22Rv1 (cell line): ENCODE results near the gene KLF6.

ENCODE experiments used
- ZFX ChIP-seq: fragments of 450-650 bp; IDR thresholded peaks from 2 replicates; pipeline ENCODE4 v1.6.1; 2017; ENCODE audit warnings: antibody characterized with exemption, borderline replicate concordance
- TF ChIP-seq, protein P1 (sequence below): fragments of 450-650 bp; IDR thresholded peaks from 2 replicates; pipeline ENCODE4 v1.5.1; 2017; ENCODE audit warnings: mild to moderate bottlenecking

DNA sequence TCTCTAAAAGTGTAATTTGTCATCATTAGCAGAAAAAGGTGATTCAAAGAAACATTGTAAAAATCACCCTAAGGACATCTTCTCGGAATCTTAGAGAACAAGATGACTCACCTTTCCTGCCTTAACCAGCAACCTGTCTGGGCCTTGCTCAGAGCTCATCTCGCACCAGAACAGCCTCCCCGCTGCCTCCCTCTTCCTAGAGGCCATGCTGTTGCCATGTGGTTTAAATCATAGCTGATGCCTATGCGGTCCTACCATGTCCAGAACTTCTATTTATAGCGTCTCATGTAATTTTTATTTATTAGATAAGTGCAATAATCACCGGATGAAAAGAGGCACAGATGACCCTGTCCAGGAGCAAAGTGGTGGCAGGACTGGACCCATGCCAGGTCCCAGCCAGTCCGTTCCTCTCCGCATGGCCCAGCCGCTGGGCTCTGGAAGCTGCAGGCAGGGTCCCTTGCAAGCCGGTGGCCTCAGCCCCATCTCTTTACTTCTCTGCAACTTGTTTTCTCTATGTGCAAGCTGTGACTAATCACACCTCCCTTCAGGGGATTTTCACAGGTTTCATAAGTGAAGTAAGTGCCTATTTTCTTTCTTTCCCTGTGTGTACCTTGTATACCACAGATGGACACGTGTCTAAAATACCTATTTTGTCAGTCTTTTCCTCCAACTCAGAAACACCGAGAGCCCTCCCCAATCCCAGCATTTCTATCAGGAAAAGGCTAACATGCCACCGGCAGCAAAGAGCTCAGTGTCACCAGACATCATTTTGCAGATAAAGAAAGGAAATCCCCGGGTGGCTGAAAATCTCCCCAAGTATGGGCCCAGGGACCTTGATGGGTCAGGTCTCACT is 27.1 kb downstream of the KLF6 start:
- TF ChIP-seq, protein P1, sequence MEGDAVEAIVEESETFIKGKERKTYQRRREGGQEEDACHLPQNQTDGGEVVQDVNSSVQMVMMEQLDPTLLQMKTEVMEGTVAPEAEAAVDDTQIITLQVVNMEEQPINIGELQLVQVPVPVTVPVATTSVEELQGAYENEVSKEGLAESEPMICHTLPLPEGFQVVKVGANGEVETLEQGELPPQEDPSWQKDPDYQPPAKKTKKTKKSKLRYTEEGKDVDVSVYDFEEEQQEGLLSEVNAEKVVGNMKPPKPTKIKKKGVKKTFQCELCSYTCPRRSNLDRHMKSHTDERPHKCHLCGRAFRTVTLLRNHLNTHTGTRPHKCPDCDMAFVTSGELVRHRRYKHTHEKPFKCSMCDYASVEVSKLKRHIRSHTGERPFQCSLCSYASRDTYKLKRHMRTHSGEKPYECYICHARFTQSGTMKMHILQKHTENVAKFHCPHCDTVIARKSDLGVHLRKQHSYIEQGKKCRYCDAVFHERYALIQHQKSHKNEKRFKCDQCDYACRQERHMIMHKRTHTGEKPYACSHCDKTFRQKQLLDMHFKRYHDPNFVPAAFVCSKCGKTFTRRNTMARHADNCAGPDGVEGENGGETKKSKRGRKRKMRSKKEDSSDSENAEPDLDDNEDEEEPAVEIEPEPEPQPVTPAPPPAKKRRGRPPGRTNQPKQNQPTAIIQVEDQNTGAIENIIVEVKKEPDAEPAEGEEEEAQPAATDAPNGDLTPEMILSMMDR: no peak
- TF ChIP-seq ZFX: no peak
